GM18502 (cell line): Measurements from ENCODE around the gene HECW1.
A peak's percentile ranks its signal among the peaks of the same experiment; 100 is the strongest.

Experiments used
- ATAC-seq: cut with Tn5 transposase; IDR thresholded peaks from one replicate; pipeline ENCODE4 v1.9.1; 2021; ENCODE audit warnings: mild to moderate bottlenecking; ENCODE audit not compliant: unreplicated experiment, poor library complexity

Gene HECW1

GRCh38 chr7:43394441-43395130 lies 282.1 kb downstream of the HECW1 start:
- no peak for ATAC-seq

GRCh38 chr7:43395351-43395750 lies 282.9 kb downstream of the HECW1 start:
- ATAC-seq, result no peak

- ATAC-seq, result no peak
Measured at GRCh38 chr7:43396187-43396740, 283.8 kb downstream of the HECW1 start.

GRCh38 chr7:43398831-43399230 lies 286.4 kb downstream of the HECW1 start:
- no peak for ATAC-seq

- no peak for ATAC-seq
Measured at GRCh38 chr7:43405948-43406347, 293.5 kb downstream of the HECW1 start.

- no peak for ATAC-seq
Measured at GRCh38 chr7:43406961-43407360, 294.5 kb downstream of the HECW1 start.

- ATAC-seq, result no peak
Measured at GRCh38 chr7:43408981-43409380, 296.5 kb downstream of the HECW1 start.

GRCh38 chr7:43417455-43417854 lies 305.0 kb downstream of the HECW1 start:
- no peak for ATAC-seq

- no peak for ATAC-seq
Measured at GRCh38 chr7:43430411-43430810, 318.0 kb downstream of the HECW1 start.

- no peak for ATAC-seq
Measured at GRCh38 chr7:43431020-43431595, 318.7 kb downstream of the HECW1 start.

GRCh38 chr7:43433639-43434038 lies 321.2 kb downstream of the HECW1 start:
- ATAC-seq, result no peak

- no peak for ATAC-seq
Measured at GRCh38 chr7:43437001-43437400, 324.6 kb downstream of the HECW1 start.

- ATAC-seq, result no peak
Measured at GRCh38 chr7:43438897-43439479, 326.5 kb downstream of the HECW1 start.

GRCh38 chr7:43439631-43440401 lies 327.4 kb downstream of the HECW1 start:
- peak; percentile 79 for ATAC-seq

GRCh38 chr7:43441231-43442130 lies 329.0 kb downstream of the HECW1 start:
- ATAC-seq, result no peak

- ATAC-seq, result no peak
Measured at GRCh38 chr7:43443381-43443780, 330.9 kb downstream of the HECW1 start.

- no peak for ATAC-seq
Measured at GRCh38 chr7:43444711-43445578, 332.5 kb downstream of the HECW1 start.

GRCh38 chr7:43449577-43449976 lies 337.1 kb downstream of the HECW1 start:
- no peak for ATAC-seq

- ATAC-seq, result no peak
Measured at GRCh38 chr7:43450894-43451293, 338.4 kb downstream of the HECW1 start.
